ENCODE data around the gene IRF1.
"Not testable (repeated sequence)": the region's sequence is repeated elsewhere in the genome, so short reads cannot be mapped to it uniquely, and the experiment has no call there.

GRCh38 chr5:132522067-132522466, 31.5 kb upstream of the IRF1 start:
- not testable (repeated sequence) for TF ChIP-seq POLR2A, POLR2AphosphoS5, CTCF (IDR thresholded peaks at IDR 0.05)

Data from prostate gland (tissue), 2 donors.